Right renal cortex interstitium (tissue), 3 donors: ENCODE data around the gene PTPN9. TPM values are rescaled to one million over a fixed set of nuclear protein-coding genes. Genes with fewer than 3 reads are reported as not detected.

Source experiments
- DNase-seq, 3 donors: peaks; one replicate each; pipeline ENCODE4 v3.0.0-alpha.2; 2013; ENCODE audit warnings: low read depth in 3 of 3, low spot score in 2 of 3
- polyA plus RNA-seq, 3 donors: library from polyadenylated mRNA; unstranded; fragments of 120-200 nt; gene quantifications; one replicate each; pipeline ENCODE4 v1.2.1, GENCODE V29; 2013; ENCODE audit not compliant: insufficient read length in 3 of 3

The PTPN9 gene
- polyA plus RNA-seq, 3 donors, result 48.2 to 52.2 (median 51.9) TPM

- DNase-seq, result no peak
Measured at GRCh38 chr15:75430259-75430658, 148.9 kb downstream of the PTPN9 start.

- DNase-seq, result no peak
Measured at GRCh38 chr15:75428152-75428551, 151.0 kb downstream of the PTPN9 start.

GRCh38 chr15:75425966-75426500 lies 153.1 kb downstream of the PTPN9 start:
- DNase-seq, result no peak

- DNase-seq, result no peak
Measured at GRCh38 chr15:75422554-75422953, 156.6 kb downstream of the PTPN9 start.

GRCh38 chr15:75420698-75421097 lies 158.4 kb downstream of the PTPN9 start:
- DNase-seq, result no peak

- DNase-seq, result no peak
Measured at GRCh38 chr15:75416584-75416983, 162.5 kb downstream of the PTPN9 start.

Other genes with a start within 250 kb of the PTPN9 start
- gene COMMD4, start 243.3 kb downstream of the PTPN9 start, polyA plus RNA-seq, result 100 to 1,000 TPM in 1 of 3 donors, 10 to 100 TPM in 2; 85.8 to 101 (median 93.6) TPM
- 10 to 100 TPM; 12.4 to 15.1 (median 15.0) TPM for gene NEIL1, start 232.3 kb downstream of the PTPN9 start, polyA plus RNA-seq
- gene MAN2C1, start 210.7 kb downstream of the PTPN9 start, polyA plus RNA-seq, result 100 to 1,000 TPM in 2 of 3 donors, 10 to 100 TPM in 1; 79.2 to 112 (median 111) TPM
- 10 to 100 TPM; 58.8 to 63.7 (median 59.2) TPM for gene SIN3A, start 127.6 kb downstream of the PTPN9 start, polyA plus RNA-seq
- 10 to 100 TPM; 27.5 to 32.7 (median 31.6) TPM for gene SNUPN, start 46.4 kb upstream of the PTPN9 start, polyA plus RNA-seq
- gene IMP3, start 60.9 kb upstream of the PTPN9 start, polyA plus RNA-seq, result 10 to 100 TPM; 46.1 to 56.4 (median 53.6) TPM
- 10 to 100 TPM; 18.9 to 20.3 (median 19.9) TPM for gene SNX33, start 68.6 kb upstream of the PTPN9 start, polyA plus RNA-seq
- gene CSPG4, start 133.5 kb upstream of the PTPN9 start, polyA plus RNA-seq, result 1 to 10 TPM; 6.4 to 7.5 (median 6.9) TPM